Activated CD4-positive, alpha-beta T cell treated with anti-CD3 and anti-CD28 coated beads, Interleukin-10, Interleukin-2, amounts not matched to agents 100 ng/mL and 50 ng/mL, durations not matched to agents 16 hours and 8 hours (primary cell): ENCODE measurements around the gene PPP1R13B.
"Not testable (repeated sequence)": the region's sequence is repeated elsewhere in the genome, so short reads cannot be mapped to it uniquely, and the experiment has no call there.

ENCODE experiments used
- DNase-seq: peaks from one replicate; pipeline ENCODE4 v3.0.0-alpha.2; 2020

Gene PPP1R13B

GRCh38 chr14:103858063-103858781 lies 10.8 kb upstream of the PPP1R13B start:
- DNase-seq: no peak

- DNase-seq: no peak
These were observed 9.9 kb upstream of the PPP1R13B start for GRCh38 chr14:103857256-103857655.

GRCh38 chr14:103856607-103857006 lies 9.2 kb upstream of the PPP1R13B start:
- no peak for DNase-seq

- no peak for DNase-seq
These were observed 8.7 kb upstream of the PPP1R13B start for GRCh38 chr14:103856105-103856504.

GRCh38 chr14:103855734-103856095 lies 8.3 kb upstream of the PPP1R13B start:
- DNase-seq: no peak

- DNase-seq: no peak
These were observed 7.7 kb upstream of the PPP1R13B start for GRCh38 chr14:103854822-103855733.

GRCh38 chr14:103854017-103854808 lies 6.8 kb upstream of the PPP1R13B start:
- DNase-seq: no peak

- DNase-seq: no peak
These were observed 1.9 kb upstream of the PPP1R13B start for GRCh38 chr14:103849151-103849886.

GRCh38 chr14:103848175-103849077 lies 1.1 kb upstream of the PPP1R13B start:
- DNase-seq: no peak

GRCh38 chr14:103846543-103847450 lies 578 bp downstream of the PPP1R13B start:
- DNase-seq: peak; percentile 15

GRCh38 chr14:103846097-103846496 lies 1.3 kb downstream of the PPP1R13B start:
- DNase-seq: no peak

- DNase-seq: no peak
These were observed 2.0 kb downstream of the PPP1R13B start for GRCh38 chr14:103845327-103845726.

GRCh38 chr14:103841265-103841664 lies 6.1 kb downstream of the PPP1R13B start:
- DNase-seq: not testable (repeated sequence)

GRCh38 chr14:103840014-103840413 lies 7.4 kb downstream of the PPP1R13B start:
- DNase-seq: no peak

- no peak for DNase-seq
These were observed 7.8 kb downstream of the PPP1R13B start for GRCh38 chr14:103839579-103839978.

- no peak for DNase-seq
These were observed 9.3 kb downstream of the PPP1R13B start for GRCh38 chr14:103838117-103838516.

GRCh38 chr14:103836976-103837725 lies 10.2 kb downstream of the PPP1R13B start:
- DNase-seq: no peak

GRCh38 chr14:103834956-103835355 lies 12.4 kb downstream of the PPP1R13B start:
- no peak for DNase-seq

- DNase-seq: no peak
These were observed 13.7 kb downstream of the PPP1R13B start for GRCh38 chr14:103833711-103834110.

- DNase-seq: no peak
These were observed 15.3 kb downstream of the PPP1R13B start for GRCh38 chr14:103832046-103832445.
